Dermis microvascular lymphatic vessel endothelial cell (primary cell): ENCODE results near the gene SDF2L1. TPM values are rescaled to one million over a fixed set of nuclear protein-coding genes. Genes with fewer than 3 reads are reported as not detected.
A peak's percentile ranks its signal among the peaks of the same experiment; 100 is the strongest.
"Not testable (repeated sequence)": the region's sequence is repeated elsewhere in the genome, so short reads cannot be mapped to it uniquely, and the experiment has no call there.

ENCODE experiments used
- DNase-seq, 2 donors: peaks; one replicate each; pipeline versions ENCODE4 v3.0.0 to v3.0.0-alpha.2; 2010; ENCODE audit warnings: low read depth in 2 of 2
- total RNA-seq: library from RNA; depleted of rRNA; stranded (reverse); fragments of >200 nt; gene quantifications from 2 replicates; pipeline ENCODE4 v1.2.1, GENCODE V29; 2014

SDF2L1 gene
- total RNA-seq, 1 donor from 2014 or later = 45.4 TPM

DNA sequence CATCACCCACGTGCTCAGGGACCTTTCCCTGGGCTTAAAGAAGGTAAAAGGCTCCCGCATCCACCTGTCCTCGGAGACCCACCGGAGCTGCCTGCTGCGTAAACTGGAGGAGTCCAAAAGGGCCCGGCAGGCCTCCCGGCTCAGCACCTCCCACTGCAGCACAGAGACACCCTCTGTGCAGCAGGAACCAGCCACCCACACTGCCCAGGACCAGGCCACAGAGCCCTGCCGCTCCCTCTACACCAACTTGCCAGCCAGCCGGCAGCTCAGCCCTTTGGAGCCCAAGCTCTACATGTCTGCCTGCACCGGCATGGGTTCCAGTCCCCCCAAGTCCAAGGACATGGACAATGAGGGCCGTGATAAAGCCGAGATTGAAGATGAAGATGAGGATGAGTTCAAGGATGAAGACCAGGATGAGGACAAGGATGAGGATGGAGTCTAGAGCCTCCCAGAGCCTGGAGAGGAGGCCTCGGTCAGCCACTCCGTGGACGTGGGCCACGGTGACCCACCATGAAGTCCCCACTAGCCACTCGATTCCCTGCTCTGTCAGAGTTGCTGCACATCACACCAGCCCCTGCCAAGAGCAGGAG lies 5.4 kb upstream of the SDF2L1 start:
- no peak for DNase-seq

DNA sequence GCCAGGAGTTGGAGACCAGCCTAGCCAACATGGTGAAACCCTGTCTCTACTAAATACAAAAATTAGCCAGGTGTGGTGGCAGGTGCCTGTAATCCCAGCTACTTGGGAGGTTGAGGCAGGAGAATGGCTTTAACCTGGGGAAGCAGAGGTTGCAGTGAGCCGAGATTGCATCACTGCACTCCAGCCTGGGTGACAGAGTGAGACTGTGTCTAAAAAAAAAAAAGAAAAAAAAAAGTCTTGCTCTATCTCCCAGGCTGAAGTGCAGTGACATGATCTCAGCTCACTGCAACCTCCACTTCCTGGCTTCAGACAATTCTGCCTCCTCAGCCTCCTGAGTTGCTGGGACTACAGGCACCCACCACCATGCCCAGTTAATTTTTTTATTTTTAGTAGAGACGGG lies 4.7 kb upstream of the SDF2L1 start:
- DNase-seq = not testable (repeated sequence)

DNA sequence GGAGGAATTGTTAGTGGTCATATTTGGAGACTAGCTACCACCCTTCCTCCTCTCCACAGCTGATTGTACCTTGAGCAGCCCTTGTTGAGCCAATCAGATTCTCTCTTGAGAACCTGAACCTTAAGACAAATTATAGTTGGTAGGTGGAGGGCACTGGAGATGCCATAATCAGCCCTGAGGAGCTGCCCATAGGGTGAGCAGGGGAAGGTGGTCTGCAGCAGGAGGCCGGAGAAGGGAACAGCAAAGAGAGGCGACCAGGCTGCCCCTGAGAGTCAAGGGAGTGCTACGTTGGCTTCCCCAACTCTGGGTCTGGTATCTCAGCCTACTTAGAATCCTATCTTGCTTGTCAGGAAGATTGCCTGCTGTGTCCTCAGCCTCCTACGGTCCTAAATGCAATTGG lies 2.7 kb upstream of the SDF2L1 start:
- no peak for DNase-seq

DNA sequence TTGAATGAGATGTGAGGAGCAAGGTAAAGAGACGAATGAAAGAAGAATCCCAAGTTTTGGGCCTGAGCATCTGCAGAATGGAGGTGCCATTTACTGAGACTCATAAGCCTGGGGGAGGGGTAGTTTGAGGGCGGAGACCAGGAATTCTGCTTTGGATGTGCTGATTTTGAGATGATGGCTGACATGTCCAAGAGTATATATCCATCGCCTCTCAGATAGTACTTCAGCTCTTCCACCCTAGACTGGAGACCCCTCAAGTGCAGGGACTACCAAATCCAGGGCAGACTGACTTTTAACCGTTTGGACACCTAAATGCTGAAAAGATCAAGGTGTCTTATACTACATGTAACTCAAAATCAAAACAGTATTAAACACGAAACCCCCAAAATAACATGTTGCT lies 1.3 kb upstream of the SDF2L1 start:
- DNase-seq = no peak

DNA sequence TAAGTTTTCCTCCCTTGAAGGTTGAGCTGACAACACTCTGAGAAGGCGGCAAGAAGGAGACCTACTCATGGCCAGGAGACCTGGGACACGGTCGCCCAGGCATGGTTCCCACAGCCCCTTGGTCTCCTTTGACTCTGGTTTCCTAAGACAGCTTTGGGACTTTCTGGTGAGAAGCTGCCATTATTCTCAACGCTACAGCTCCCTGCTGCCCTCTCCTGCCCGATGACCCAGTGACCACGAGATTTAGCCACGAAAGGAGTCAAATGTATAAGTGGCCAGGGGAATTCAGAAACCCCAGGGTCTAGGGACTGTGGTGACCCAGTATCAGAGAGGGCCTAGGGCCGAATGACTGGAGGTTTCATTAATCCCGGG lies 699 bp upstream of the SDF2L1 start:
- DNase-seq = peak in 1 of 2 donors; percentile 75

DNA sequence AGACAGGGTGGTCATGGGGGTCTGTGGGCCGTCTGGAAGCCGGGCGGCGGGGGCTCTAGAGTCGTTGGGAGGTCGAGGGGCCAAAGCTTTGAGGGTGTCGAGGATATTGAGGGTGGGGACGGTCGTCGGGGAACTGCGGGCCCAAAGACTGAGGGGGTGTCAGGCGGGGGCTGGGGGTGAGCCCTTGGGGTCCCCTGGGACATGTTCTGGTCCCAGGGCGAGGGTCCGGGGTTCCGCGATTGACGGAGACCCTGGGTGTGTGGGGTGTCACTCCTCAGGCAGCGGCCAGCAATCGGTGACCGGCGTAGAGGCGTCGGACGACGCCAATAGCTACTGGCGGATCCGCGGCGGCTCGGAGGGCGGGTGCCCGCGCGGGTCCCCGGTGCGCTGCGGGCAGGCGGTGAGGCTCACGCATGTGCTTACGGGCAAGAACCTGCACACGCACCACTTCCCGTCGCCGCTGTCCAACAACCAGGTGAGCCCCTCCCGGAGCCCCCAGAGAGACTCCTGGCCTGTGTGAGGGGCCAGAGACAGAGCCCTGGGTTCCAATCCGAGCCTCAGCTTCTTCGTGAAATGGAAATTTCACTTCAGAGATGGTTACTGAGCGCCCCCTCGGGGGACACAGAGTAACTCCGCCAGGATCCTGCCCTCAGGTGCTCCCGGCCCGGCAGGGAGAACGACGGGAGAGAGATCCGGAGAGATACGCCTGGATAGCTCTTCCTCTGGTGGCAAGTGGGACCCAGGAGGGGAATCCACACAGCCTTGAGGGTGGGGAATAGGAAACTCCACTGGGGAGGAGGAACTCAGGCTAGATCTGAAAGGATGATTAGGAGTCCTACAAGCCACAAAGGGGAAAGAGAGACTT lies 714 bp downstream of the SDF2L1 start:
- peak; percentile 43 to 75 for DNase-seq

DNA sequence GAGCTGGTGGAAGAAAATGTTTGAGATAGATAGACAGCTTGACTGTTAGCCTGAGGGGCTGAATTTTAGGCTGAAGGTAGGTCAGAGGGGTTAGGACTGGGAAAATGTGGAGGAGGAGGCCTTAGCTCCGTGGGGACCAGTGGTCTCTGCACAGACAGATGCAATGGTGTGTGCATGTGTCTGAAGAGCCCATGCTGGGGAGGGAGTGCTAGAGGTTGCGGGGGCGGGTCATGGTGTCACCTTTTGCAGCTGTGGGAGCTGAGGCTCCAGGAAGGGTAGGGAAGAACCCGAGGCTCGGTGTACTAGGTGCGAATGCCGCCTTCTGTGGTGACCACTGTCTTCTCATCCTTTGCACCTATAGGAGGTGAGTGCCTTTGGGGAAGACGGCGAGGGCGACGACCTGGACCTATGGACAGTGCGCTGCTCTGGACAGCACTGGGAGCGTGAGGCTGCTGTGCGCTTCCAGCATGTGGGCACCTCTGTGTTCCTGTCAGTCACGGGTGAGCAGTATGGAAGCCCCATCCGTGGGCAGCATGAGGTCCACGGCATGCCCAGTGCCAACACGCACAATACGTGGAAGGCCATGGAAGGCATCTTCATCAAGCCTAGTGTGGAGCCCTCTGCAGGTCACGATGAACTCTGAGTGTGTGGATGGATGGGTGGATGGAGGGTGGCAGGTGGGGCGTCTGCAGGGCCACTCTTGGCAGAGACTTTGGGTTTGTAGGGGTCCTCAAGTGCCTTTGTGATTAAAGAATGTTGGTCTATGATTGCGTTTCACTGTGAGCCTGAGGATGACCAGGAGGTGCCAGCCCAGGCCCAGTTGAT lies 1.6 kb downstream of the SDF2L1 start:
- no peak for DNase-seq

DNA sequence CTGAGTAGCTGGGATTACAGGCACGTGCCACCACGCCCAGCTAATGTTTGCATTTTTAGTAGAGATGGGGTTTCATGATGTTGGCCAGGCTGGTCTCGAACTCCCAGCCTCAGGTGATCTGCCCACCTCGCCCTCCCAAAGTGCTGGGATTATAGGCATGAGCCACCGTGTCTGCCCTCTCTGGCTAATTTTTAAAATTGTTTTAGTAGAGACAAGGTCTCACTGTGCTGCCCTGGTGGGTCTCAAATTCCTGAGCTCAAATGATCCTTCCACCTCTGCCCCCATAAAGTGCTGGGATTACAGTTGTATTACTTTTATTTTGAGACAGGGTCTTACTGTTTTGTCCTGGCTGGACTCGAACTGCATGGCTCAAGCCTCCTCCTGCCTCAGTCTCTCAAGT lies 3.4 kb downstream of the SDF2L1 start:
- not testable (repeated sequence) for DNase-seq

DNA sequence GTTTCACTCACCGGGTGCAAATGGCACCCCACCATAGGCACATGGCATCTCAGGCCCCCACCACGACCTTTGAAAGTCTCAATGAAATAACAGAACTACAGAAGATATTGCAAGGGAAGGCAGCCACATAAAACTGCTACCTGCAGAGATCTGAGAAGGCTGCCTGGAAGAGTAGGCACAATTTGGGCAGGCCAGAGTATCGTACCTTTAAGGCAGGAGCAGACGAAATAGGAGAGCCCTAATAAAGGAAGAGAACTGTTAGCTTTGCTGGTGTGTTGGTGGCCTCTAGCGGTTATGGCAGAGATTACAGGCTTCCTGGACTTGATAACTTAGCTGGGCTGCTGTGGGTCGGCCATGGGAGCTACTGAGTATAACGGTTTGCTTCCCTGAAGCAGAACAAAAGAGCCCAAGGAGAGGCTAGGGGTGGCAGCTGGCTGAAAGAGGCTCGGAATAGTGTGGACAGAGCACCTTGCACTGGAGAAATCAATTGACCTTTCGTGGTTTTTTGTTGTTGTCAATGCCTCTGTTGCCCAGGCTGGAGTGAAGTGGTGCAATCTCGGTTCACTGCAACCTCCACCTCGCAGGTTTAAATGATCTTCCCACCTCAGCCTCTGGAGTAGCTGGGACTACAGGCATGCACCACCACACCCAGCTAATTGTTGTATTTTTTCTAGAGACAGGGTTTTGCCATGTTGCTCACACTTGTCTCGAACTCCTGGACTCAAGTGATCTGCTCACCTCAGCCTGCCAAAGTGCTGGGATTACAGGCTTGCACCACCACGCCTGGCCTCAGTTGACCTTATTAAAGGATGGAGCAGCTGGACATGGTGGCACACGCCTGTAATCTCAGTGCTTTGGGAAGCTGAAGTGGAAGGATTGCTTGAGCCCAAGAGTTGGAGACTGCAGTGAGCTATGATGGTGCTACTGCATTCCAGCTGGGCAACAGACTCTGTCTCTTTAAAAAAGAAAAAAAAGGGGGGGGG lies 4.8 kb downstream of the SDF2L1 start:
- peak; percentile 67 to 83 for DNase-seq

DNA sequence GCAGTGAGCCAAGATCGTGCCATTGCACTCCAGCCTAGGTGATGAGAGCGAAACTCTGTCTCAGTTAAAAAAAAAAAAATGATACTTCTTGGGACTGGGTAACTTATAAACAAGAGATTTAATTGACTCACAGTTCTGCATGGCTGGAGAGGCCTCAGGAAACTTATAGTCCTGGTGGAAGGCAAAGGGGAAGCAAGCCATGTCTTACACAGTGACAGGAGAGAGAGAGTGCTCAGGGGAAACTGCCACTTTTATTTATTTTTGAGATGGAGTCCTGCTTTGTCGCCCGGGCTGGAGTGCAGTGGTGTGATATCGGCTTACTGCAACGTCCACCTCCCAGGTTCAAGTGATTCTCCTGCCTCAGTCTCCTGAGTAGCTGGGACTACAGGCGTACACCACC lies 8.2 kb downstream of the SDF2L1 start:
- no peak for DNase-seq

DNA sequence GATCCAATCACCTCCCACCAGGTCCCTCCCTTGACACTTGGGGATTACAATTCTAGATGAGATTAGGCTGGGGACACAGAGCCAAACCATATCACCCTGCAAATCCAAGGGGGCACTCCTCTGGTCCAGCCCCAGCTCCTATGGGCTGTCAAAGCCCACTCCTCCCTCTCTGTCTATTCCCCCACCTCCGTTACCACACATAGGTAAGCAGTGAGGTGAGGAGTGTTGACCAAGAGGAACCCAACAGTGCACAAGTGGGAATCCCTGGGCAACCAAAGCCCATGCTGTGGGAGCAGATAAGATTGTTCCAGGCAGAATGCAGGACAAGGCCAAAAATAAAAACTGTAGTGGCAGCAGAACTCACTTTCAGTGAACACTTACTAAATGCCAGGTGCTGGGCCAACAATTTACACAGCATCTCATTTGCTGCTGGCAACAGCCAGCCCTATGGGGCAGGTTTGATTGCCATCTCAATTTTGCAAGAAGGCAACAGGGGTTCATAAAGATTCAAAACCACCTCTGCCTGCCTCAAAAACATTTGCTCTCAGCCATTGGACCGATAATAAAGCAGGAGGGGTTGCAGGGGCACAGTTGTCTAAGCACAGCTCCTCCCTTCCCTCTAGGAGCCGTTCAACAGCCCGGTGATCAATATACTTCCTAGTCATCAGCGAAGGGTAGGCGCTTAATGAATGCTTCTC lies 8.9 kb downstream of the SDF2L1 start:
- DNase-seq = no peak

DNA sequence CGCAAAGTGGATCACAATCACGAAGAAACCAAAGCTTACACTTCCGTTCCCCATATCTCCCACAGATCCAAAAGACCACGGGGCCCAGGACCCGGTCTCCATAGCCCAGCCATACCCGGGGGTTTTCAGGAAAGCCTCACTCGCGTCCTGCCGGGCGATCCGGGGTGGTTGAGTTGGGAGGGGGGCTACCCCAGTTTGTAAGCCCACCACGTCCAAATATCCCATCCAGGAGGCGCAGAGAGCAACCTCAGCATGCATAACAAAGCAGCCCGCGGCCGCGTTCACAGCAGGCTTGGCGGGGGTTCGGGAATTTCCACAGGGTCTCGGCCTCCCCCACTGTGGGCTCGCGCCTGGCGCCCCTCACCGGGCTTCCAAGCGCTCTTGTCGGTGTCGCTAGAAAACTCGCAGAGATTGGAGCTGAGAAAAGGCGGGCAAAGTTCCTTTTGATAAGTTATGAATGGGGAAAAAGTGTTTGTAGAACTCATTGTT lies 9.5 kb downstream of the SDF2L1 start:
- DNase-seq = no peak

DNA sequence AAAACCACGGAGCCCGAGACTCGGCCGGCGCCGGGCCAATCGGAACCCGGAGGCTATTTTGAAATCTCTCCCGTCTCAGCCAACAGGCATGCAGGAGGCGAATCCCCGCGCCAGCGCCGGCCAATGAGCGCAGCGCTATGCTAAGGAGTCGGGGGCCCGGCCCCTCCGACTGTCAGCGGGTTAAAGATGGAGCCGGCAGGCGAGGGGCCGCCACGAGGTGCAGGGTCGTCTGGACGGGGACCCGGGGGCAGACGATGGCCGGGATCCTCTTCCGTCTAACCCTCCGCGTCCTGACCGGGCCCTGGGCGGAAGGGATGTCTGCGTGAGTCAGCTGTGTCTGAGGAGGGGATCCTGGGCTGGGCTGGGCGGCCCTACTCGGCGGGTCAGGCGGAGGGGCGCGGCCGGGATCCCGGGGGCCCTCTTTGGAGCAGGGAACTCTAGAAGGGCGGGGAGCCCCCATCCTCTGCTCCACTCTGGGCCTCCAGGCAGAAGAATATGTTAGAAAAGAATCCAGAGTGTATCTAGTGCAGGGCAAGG lies 10.0 kb downstream of the SDF2L1 start:
- peak in 1 of 2 donors; percentile 90 for DNase-seq

DNA sequence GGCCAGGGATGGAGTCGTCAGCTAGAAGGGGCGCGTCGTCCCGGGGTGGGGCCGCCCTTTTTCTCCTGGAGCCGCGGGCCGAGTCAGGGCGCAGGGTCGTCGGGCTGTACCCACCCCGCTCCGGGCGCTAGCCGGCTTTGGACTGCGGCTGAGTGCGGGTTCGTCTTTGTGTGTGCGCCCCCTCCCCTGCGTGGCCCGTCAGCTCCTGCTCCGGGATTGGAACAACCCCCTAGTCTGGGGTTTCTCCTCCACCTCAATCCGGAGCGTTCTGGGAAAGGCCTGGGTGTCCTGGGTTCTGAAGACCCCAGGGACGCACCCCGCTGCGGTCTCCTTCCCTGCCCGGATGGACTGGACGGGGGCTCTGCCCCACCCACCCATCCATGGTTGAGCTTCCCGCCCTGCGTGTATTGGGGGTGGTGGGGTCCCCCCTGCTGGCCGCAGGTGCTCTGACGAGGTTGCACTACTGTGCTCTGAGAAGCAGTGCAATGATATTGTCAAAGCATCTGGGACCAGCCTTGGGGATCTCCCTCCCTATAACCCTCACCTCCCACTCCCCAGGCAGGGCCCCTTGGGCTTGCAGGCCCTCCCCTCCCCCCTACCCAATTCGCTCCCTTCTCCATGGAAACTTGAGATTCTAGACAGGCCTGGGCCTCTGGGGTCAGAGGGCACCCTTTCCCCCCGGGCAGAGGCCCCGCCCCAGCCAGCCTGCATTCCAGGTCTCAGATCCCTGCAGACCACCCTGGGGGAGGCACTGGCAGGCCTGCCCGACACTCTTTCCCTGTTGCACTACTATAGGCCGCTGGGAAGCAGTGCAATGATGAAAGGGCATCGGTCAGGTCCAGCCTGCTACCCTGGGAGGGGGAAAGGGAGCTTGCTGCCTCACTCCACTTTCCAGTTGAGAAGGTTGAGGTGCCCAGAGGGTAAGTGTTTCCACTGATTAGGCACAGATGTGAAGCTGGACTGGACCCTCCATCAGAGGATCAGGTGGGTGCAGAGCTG lies 10.7 kb downstream of the SDF2L1 start:
- no peak for DNase-seq

DNA sequence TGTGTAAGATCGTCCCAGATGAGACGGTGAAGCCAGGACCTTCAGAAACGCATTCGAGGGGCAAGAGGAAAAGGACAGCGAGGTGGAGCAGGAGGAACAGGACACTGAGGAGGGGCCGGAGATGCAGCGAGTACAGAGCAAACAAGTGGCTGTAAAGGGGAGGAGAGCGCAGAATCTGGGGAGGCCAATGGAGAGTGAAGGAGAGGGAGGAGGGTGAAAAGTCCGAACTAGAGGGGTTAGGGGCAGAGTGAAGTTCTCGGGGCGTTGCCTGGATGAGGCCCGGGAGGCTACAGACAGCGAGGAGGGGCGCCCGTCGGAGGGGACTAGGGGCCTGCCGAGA lies 14.9 kb downstream of the SDF2L1 start:
- no peak for DNase-seq

DNA sequence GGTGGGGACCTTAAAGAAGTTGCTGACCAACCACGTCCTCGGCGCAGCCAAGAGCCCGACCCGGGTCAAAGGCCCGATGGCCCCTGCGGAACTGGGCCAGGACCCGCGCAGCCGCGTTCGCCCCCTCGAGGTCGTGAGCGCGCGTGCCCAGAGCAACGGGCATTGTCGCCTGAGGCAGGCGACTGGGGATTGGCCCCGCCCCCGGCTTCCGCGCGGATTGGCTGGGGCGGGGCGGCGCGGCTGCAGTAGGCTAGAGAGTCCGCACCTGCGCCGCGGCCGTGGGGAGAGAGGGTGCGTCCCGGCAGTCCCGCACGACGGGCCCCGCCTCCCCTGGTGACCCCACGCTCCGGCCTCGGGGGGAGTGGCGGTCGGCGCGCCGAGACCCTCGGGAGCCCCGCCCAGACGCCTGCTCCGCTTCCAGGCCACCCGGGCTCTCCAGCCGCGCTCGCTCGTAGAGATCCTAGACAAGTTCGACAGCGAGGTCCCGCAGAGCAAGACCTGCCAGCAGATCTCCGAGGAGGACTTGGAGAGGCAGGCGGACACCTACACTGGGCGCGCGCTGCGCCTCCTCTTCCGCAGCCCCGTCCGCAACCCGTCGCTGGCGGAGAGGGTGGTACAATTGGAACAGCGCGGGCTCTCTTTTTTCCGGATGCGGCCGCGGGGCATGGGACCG lies 15.4 kb downstream of the SDF2L1 start:
- peak in 1 of 2 donors; percentile 76 for DNase-seq

DNA sequence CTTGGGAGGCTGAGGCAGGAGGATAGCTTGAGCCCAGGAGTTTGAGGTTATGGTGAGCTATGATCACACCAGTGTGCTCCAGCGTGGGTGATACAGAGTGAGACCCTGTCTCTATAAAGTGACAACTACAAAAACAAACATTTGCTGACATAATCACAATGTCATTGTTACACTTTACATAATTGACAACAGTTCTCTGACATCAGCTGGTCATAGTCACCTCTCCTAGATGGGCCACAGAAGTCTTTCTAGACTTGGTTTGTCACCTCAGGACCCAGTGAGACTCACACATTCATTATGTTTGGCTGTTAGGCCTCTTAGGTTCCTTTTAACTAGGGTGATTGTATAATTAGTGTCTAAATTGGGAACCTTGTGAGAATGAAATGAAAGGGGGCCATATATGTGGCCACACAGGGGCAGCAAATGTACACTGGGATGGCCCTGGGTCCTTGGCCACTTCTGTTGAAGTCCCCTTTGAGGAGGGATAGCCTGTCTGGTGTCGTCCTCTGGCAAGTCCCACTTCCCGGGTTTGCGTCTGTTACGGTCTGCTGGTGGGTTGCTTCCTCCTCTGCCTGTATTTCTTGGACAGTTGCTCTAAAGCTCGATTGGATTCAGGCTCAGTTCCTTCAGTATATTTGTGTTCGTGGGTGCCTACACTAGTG lies 17.9 kb downstream of the SDF2L1 start:
- DNase-seq = no peak

DNA sequence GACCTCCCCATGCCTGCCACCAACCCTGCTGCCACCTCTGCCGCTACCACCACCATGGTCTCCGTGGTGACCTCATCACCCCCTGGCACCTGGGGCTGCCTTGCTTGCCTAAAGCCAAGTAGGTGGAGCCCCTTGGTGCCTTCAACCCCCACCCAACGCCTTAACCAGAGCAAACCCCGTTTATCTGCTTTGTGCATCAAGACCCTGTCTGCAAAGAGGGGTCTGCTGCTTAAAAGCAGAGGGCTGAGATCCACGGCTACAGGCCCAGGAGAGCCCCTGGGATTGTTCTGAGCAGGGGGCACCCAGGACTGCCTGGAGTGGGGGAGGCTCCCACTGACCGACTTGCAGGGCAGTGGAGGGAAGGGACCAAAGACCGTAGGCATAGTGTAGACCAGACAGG lies 18.8 kb downstream of the SDF2L1 start:
- no peak for DNase-seq
